ENCODE measurements around the gene POU3F4. TPM values are rescaled to one million over a fixed set of nuclear protein-coding genes. Genes with fewer than 3 reads are reported as not detected.

The POU3F4 gene
- total RNA-seq (under 1 TPM in 1 of 2 donors, not detected in 1; 0.09 TPM), polyA plus RNA-seq (not detected)
- long read RNA-seq, donor 1 = 0 reads
- long read RNA-seq, donor 2 = 0 reads

DNA sequence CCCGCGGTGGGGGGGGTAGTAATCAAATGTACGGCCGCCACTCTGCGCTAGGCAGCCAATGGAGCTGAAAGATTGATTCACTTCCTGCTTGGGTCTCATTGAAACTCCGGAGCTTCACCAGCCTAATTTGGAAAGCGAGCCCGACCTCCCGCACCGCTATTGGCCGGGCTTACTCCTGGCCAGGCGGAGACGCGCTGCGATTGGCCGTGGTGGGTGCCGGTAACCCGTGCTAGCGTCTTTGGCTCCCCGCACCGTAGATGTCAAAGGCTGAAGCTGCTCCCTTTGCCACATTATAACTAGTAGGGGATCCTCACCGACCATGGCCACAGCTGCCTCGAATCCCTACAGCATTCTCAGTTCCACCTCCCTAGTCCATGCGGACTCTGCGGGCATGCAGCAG, at the start of gene POU3F4:
Gene POU3F4, plus strand, starts transcription at position 285 of the 400 bp plus-strand sequence. Its CDS starts 35 bp downstream, at position 320.
- H3K4me1 ChIP-seq (ENCODE audit: control insufficient read depth in 1 of 2, insufficient read depth in 2 of 2, low read length in 2 of 2) = no peaks in the 10 kb centered on the region
- 4 to 25% methylated on average over 25 of the region's 25 CpGs for WGBS, 2 donors
- no peak within 1 kb of the TSS for H3K27ac ChIP-seq (ENCODE audit: low read depth in 1 of 2, low read length in 2 of 2)
- intact Hi-C loops (cut with DNase I) = no loop called here
- H3K36me3 ChIP-seq (ENCODE audit: control insufficient read depth in 1 of 2, insufficient read depth in 2 of 2, low read length in 1 of 2) = no peaks in the 10 kb centered on the region
- no peaks in the 10 kb centered on the region for H3K27me3 ChIP-seq (ENCODE audit: control insufficient read depth in 1 of 2, insufficient read depth in 2 of 2, low read length in 1 of 2)
- DNase-seq = no peak
- ATAC-seq (ENCODE audit: low FRiP score) = no peak
- H3K9me3 ChIP-seq (ENCODE audit: control insufficient read depth, low read length) = no peaks in the 10 kb centered on the region
- H3K4me3 ChIP-seq (ENCODE audit: low read length in 2 of 2) = no peak within 1 kb of the TSS

GRCh38 chrX:83469551-83469950, 38.5 kb upstream of the POU3F4 start:
- Histone ChIP-seq H3K27ac (ENCODE audit: low read depth in 1 of 2, low read length in 2 of 2) (no peak overlapping the region), H3K9me3 (ENCODE audit: control insufficient read depth, low read length) (no peaks in the 10 kb centered on the region), H3K4me3 (ENCODE audit: low read length in 2 of 2) (no peak overlapping the region), H3K36me3 (ENCODE audit: control insufficient read depth in 1 of 2, insufficient read depth in 2 of 2, low read length in 1 of 2) (no peaks in the 10 kb centered on the region), H3K27me3 (ENCODE audit: control insufficient read depth in 1 of 2, insufficient read depth in 2 of 2, low read length in 1 of 2) (no peaks in the 10 kb centered on the region), H3K4me1 (ENCODE audit: control insufficient read depth in 1 of 2, insufficient read depth in 2 of 2, low read length in 2 of 2) (no peaks in the 10 kb centered on the region)
- intact Hi-C loops (cut with DNase I) = no loop called here
- no peak for ATAC-seq (ENCODE audit: low FRiP score)
- DNase-seq = no peak

DNA sequence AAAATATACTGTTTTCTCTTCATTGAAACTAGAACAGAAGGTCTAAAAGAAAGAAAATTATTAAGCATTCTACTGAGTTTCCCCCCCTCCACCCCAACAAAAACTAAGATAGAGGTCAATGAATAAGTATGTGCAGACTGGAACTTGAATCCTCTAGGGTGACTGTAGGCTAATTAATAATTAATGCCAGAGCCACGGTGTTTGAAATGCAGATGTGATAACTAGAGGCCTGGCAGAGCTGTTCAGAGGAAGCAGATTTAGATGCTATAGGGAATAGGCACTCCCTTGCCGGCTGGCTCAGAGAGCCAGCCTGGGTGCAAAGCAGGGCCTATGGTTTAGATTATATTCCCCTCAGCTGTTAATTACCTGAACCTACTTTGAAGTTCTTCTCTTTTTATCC, 12.2 kb upstream of the POU3F4 start:
- H3K36me3 ChIP-seq (ENCODE audit: control insufficient read depth in 1 of 2, insufficient read depth in 2 of 2, low read length in 1 of 2) = no peaks in the 10 kb centered on the region
- H3K4me1 ChIP-seq (ENCODE audit: control insufficient read depth in 1 of 2, insufficient read depth in 2 of 2, low read length in 2 of 2) = no peaks in the 10 kb centered on the region
- H3K9me3 ChIP-seq (ENCODE audit: control insufficient read depth, low read length) = no peaks in the 10 kb centered on the region
- intact Hi-C loops (cut with DNase I) = no loop called here
- no peak for ATAC-seq (ENCODE audit: low FRiP score)
- H3K4me3 ChIP-seq (ENCODE audit: low read length in 2 of 2) = no peak overlapping the region
- no peak overlapping the region for H3K27ac ChIP-seq (ENCODE audit: low read depth in 1 of 2, low read length in 2 of 2)
- no peaks in the 10 kb centered on the region for H3K27me3 ChIP-seq (ENCODE audit: control insufficient read depth in 1 of 2, insufficient read depth in 2 of 2, low read length in 1 of 2)
- 22 to 23% methylated on average over 2 of the region's 2 CpGs for WGBS, 2 donors
- no peak for DNase-seq

GRCh38 chrX:83501003-83501402, 7.1 kb upstream of the POU3F4 start:
- ATAC-seq (ENCODE audit: low FRiP score) (no peak), DNase-seq (no peak)
- Histone ChIP-seq H3K27me3 (ENCODE audit: control insufficient read depth in 1 of 2, insufficient read depth in 2 of 2, low read length in 1 of 2) (no peaks in the 10 kb centered on the region), H3K9me3 (ENCODE audit: control insufficient read depth, low read length) (no peaks in the 10 kb centered on the region), H3K27ac (ENCODE audit: low read depth in 1 of 2, low read length in 2 of 2) (no peak overlapping the region), H3K4me3 (ENCODE audit: low read length in 2 of 2) (no peak overlapping the region), H3K36me3 (ENCODE audit: control insufficient read depth in 1 of 2, insufficient read depth in 2 of 2, low read length in 1 of 2) (no peaks in the 10 kb centered on the region), H3K4me1 (ENCODE audit: control insufficient read depth in 1 of 2, insufficient read depth in 2 of 2, low read length in 2 of 2) (no peaks in the 10 kb centered on the region)
- intact Hi-C loops (cut with DNase I) = no loop called here
- 14 to 19% methylated on average over 9 of the region's 9 CpGs for WGBS, 2 donors

GRCh38 chrX:83501530-83501929, 6.6 kb upstream of the POU3F4 start:
- Histone ChIP-seq H3K27ac (ENCODE audit: low read depth in 1 of 2, low read length in 2 of 2) (no peak overlapping the region), H3K4me3 (ENCODE audit: low read length in 2 of 2) (no peak overlapping the region), H3K4me1 (ENCODE audit: control insufficient read depth in 1 of 2, insufficient read depth in 2 of 2, low read length in 2 of 2) (no peaks in the 10 kb centered on the region), H3K27me3 (ENCODE audit: control insufficient read depth in 1 of 2, insufficient read depth in 2 of 2, low read length in 1 of 2) (no peaks in the 10 kb centered on the region), H3K36me3 (ENCODE audit: control insufficient read depth in 1 of 2, insufficient read depth in 2 of 2, low read length in 1 of 2) (no peaks in the 10 kb centered on the region), H3K9me3 (ENCODE audit: control insufficient read depth, low read length) (no peaks in the 10 kb centered on the region)
- DNase-seq (no peak), ATAC-seq (ENCODE audit: low FRiP score) (no peak)
- intact Hi-C loops (cut with DNase I) = no loop called here
- 3 to 19% methylated on average over 11 of the region's 11 CpGs for WGBS, 2 donors

DNA sequence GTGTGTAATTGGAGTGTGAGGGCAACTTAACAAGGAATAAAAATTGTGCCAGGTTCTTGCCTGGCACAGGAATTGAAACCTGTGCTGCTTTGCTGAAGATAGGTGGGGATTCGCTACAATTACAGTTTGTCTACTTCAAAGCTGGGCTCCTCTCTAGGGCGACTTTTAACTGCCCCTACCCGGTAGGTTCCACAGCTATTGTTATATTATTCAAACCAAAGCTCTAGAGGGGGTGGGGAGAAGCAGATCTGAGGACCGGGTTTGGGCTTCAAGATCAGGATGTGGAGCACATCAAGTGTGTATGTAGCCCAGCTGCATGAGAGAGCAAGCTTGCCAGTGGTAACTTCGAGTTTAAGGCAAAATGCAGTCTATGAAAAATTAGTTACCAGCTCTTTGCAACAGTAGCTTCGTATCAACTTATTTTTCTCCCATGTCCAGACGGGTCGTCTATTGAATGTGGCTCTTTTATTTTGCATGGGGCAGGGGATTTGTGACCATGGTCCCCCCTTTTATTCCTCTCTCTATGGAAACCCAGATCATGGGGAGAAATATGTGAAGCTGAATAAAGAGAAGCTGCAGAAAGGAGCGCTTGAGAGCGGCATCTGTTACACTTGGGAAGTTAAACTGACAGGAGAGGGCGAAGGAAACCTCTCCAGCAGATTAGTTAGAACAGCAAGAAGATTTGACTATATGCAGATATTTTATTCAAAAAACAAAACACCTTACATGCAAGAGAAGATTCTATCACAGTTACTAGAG, 3.2 kb upstream of the POU3F4 start:
- ATAC-seq (ENCODE audit: low FRiP score) = no peak
- intact Hi-C loops (cut with DNase I) = no loop called here
- Histone ChIP-seq H3K36me3 (ENCODE audit: control insufficient read depth in 1 of 2, insufficient read depth in 2 of 2, low read length in 1 of 2) (no peaks in the 10 kb centered on the region), H3K9me3 (ENCODE audit: control insufficient read depth, low read length) (no peaks in the 10 kb centered on the region), H3K4me3 (ENCODE audit: low read length in 2 of 2) (no peak overlapping the region), H3K4me1 (ENCODE audit: control insufficient read depth in 1 of 2, insufficient read depth in 2 of 2, low read length in 2 of 2) (no peaks in the 10 kb centered on the region), H3K27ac (ENCODE audit: low read depth in 1 of 2, low read length in 2 of 2) (no peak overlapping the region), H3K27me3 (ENCODE audit: control insufficient read depth in 1 of 2, insufficient read depth in 2 of 2, low read length in 1 of 2) (no peaks in the 10 kb centered on the region)
- WGBS, 2 donors = 4 to 17% methylated on average over 11 of the region's 11 CpGs
- DNase-seq = no peak

- intact Hi-C loops (cut with DNase I) = no loop called here
- Histone ChIP-seq H3K4me3 (ENCODE audit: low read length in 2 of 2) (no peak overlapping the region), H3K27ac (ENCODE audit: low read depth in 1 of 2, low read length in 2 of 2) (no peak overlapping the region), H3K9me3 (ENCODE audit: control insufficient read depth, low read length) (no peaks in the 10 kb centered on the region), H3K27me3 (ENCODE audit: control insufficient read depth in 1 of 2, insufficient read depth in 2 of 2, low read length in 1 of 2) (no peaks in the 10 kb centered on the region), H3K4me1 (ENCODE audit: control insufficient read depth in 1 of 2, insufficient read depth in 2 of 2, low read length in 2 of 2) (no peaks in the 10 kb centered on the region), H3K36me3 (ENCODE audit: control insufficient read depth in 1 of 2, insufficient read depth in 2 of 2, low read length in 1 of 2) (no peaks in the 10 kb centered on the region)
- no peak for ATAC-seq (ENCODE audit: low FRiP score)
- WGBS, 2 donors = 5 to 38% methylated on average over 50 of the region's 50 CpGs
- DNase-seq = no peak
Measured at GRCh38 chrX:83508526-83509253, 600 bp downstream of the POU3F4 start.

GRCh38 chrX:83509254-83509801, 1.2 kb downstream of the POU3F4 start:
- intact Hi-C loops (cut with DNase I) = no loop called here
- Histone ChIP-seq H3K27me3 (ENCODE audit: control insufficient read depth in 1 of 2, insufficient read depth in 2 of 2, low read length in 1 of 2) (no peaks in the 10 kb centered on the region), H3K4me3 (ENCODE audit: low read length in 2 of 2) (no peak overlapping the region), H3K27ac (ENCODE audit: low read depth in 1 of 2, low read length in 2 of 2) (no peak overlapping the region), H3K4me1 (ENCODE audit: control insufficient read depth in 1 of 2, insufficient read depth in 2 of 2, low read length in 2 of 2) (no peaks in the 10 kb centered on the region), H3K9me3 (ENCODE audit: control insufficient read depth, low read length) (no peaks in the 10 kb centered on the region), H3K36me3 (ENCODE audit: control insufficient read depth in 1 of 2, insufficient read depth in 2 of 2, low read length in 1 of 2) (no peaks in the 10 kb centered on the region)
- DNase-seq = no peak
- no peak for ATAC-seq (ENCODE audit: low FRiP score)
- WGBS, 2 donors = 10 to 31% methylated on average over 16 of the region's 16 CpGs
